SHP77 (cell line): Measurements from ENCODE around the gene LRRC23.
"Not testable (repeated sequence)": the region's sequence is repeated elsewhere in the genome, so short reads cannot be mapped to it uniquely, and the experiment has no call there.

Source experiments
- DNase-seq, 2 experiments: peaks; one replicate each; lab custom pipeline; 2025; lab: John Stamatoyannopoulos, UW

LRRC23 gene, protein sequence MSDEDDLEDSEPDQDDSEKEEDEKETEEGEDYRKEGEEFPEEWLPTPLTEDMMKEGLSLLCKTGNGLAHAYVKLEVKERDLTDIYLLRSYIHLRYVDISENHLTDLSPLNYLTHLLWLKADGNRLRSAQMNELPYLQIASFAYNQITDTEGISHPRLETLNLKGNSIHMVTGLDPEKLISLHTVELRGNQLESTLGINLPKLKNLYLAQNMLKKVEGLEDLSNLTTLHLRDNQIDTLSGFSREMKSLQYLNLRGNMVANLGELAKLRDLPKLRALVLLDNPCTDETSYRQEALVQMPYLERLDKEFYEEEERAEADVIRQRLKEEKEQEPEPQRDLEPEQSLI

DNA sequence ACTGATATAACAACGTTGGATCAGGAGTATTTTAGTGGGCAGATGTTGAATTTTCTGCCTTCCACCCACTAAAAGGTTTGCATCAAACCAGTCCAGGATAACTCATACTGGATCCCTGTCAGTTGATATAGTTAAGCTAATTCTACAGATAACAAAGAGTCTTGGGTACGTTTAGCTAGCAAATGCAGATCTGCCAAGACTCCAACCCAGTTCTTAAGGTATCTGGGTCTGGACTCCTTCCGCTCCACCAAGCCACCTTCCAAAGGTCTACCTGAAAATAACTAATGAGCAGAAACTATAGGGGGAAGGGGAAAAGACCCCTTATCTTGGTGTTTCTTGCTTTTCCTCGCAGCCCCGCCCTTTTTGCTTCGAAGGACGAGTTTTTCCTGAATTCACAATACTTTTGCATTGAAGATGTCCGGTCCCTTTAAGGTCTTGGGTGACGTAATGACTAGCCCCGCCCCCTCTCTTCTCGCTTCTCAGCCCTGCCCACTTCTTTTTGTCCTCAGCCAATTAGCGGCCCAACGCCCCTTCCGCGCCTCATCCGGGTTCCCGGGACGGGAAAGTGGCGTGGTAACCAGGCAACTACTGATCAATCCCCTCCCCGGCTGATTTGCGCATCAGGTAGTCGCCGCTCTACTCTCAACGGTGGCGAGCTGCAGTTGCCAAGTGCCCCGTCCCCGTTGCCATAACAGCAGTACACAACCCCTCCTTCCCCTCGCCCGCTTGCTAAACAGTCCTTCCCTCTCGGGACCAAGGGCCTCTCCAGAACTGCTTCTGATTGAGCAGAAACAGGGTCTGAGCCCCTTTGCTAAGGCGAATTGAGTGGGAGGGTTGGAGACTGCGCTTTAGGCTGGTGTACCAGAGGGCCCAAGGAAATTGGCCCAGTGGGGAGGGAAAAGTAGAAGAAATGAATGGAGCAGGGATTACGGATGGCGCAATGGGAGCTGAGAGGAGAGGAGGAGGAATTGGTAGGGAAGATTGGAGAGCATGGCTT is at the start of gene LRRC23:
Gene LRRC23, plus strand, starts transcription at position 543 of the 997 bp plus-strand sequence. CDS start 812 bp downstream, outside the sequence.
- DNase-seq: peak; percentile 89 to 91

DNA sequence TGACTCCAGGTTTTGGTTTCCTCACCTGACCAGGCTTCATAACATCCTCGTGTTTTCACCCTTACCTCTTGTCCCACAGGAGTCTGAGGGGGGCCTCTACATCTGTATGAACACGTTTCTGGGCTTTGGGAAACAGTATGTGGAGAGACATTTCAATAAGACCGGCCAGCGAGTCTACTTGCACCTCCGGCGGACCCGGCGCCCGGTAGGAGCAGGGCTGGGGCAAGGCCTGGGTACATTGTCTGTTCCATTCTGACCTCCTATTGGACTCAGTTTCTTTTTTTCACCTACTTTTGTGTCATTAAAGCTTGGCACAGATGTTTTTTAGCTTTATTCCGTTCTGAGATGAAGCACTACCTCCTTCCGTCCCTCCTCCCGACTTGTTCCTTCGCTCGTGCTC is 49.3 kb upstream of the LRRC23 start:
- no peak for DNase-seq

DNA sequence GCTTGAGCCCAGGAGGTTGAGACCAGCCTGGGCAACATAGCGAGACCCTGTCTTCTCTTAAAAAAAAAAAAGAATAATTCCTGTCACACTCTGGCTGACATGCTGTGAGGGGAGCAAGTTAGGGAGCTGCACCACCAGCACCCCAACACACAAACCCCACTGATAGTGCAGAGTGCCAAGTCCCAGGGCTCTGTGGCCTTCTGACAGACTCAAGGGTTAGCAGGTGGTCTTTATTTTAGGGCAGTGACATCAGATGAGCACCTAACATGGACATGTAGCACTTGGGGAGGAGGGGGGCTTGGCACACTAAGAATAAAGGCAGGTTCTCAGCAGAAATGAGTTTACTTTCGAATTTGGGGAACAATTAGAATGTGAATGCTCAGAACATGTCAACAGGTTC is 45.8 kb upstream of the LRRC23 start:
- DNase-seq: no peak

GRCh38 chr12:6860116-6860515 is 44.5 kb upstream of the LRRC23 start:
- DNase-seq: no peak

- no peak for DNase-seq
These were observed 43.7 kb upstream of the LRRC23 start for GRCh38 chr12:6860942-6861341.

GRCh38 chr12:6861391-6861790 is 43.2 kb upstream of the LRRC23 start:
- DNase-seq: no peak

DNA sequence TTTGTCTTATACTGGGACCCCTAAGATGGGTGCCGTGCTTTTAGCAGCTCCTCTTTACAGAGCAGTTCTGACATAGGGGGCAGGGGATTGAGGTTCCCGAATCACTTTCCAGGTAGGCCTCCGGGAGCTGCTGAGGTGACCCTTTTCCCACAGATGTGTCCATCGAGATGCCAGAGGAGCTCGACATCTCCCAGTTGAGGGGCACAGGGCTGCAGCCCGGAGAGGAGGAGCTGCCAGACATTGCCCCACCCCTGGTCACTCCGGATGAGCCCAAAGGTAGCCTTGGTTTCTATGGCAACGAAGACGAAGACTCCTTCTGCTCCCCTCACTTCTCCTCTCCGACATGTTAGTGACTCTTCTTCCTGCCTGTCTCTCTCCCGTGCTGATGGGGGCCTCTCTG is 41.6 kb upstream of the LRRC23 start:
- no peak for DNase-seq

GRCh38 chr12:6863586-6864321 is 40.9 kb upstream of the LRRC23 start:
- DNase-seq: no peak

DNA sequence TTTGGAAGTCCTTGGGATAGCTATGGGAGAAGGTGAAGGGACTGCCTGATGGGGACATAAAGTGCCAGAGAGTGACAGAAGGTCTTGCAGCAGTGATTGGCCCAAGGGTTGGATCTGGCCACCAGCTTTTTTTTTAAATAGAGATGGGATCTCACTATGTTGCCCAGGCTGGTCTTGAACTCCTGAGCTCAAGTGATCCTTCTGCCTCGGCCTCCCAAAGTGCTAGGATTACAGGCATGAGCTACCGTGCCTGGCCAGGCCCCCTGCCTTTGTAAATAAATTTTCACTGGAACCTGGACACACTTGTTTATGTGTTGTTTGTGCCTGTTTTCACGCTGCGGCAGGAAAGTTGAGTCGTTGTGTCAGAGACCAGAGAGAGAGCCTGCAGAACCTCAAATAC is 39.3 kb upstream of the LRRC23 start:
- not testable (repeated sequence) for DNase-seq

GRCh38 chr12:6866163-6866919 is 38.3 kb upstream of the LRRC23 start:
- no peak for DNase-seq

- no peak for DNase-seq
These were observed 37.7 kb upstream of the LRRC23 start for GRCh38 chr12:6866920-6867412.

- DNase-seq: peak in 1 of 2 experiments; percentile 27
These were observed 37.0 kb upstream of the LRRC23 start, which contains the start of gene TPI1 for GRCh38 chr12:6867413-6868210. TPI1 (plus strand) TSS chr12:6867531; CDS start chr12:6867567, 36 bp downstream.

- DNase-seq: no peak
These were observed 36.2 kb upstream of the LRRC23 start for GRCh38 chr12:6868211-6869048.

DNA sequence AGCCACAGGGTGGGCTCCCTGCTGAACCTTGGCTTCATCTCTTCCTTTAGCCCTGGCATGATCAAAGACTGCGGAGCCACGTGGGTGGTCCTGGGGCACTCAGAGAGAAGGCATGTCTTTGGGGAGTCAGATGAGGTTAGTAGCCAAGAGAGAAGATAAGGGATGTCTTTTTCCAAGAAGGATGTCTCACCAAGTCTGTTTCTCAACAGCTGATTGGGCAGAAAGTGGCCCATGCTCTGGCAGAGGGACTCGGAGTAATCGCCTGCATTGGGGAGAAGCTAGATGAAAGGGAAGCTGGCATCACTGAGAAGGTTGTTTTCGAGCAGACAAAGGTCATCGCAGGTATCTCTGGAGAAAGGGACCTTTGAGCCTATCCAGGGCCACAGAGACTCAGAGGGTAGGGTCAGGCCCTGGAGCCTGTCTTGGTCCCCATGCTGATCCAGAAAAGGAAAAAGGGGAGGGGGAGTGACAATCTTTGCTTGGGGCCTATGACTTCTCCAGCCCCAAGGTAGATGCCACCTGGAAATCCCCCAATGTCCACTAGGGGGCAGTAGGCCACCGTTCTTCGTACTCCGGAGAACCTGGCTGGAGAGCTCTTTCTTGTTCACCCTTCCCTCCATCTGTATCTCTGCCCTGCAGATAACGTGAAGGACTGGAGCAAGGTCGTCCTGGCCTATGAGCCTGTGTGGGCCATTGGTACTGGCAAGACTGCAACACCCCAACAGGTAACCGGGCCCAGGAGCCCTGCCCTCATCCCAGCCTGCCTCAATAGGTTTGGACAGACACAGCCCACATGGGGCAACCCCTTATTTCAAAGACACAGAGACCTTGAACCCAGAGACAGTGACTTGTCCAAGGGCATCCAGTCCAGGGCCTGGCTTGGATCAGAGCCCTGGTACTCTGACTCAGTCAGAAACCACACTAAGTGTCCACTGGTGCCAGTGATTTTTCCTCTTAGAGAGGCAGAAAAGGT is 35.3 kb upstream of the LRRC23 start:
- peak; percentile 29 to 50 for DNase-seq

DNA sequence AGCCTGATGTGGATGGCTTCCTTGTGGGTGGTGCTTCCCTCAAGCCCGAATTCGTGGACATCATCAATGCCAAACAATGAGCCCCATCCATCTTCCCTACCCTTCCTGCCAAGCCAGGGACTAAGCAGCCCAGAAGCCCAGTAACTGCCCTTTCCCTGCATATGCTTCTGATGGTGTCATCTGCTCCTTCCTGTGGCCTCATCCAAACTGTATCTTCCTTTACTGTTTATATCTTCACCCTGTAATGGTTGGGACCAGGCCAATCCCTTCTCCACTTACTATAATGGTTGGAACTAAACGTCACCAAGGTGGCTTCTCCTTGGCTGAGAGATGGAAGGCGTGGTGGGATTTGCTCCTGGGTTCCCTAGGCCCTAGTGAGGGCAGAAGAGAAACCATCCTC is 34.3 kb upstream of the LRRC23 start:
- not testable (repeated sequence) for DNase-seq

GRCh38 chr12:6871052-6871957 is 33.3 kb upstream of the LRRC23 start:
- peak in 1 of 2 experiments; percentile 3 for DNase-seq
